Heart left ventricle (tissue), 16 donors: ENCODE measurements around the gene CCDC190. TPM values are rescaled to one million over a fixed set of nuclear protein-coding genes. Genes with fewer than 3 reads are reported as not detected.

ENCODE experiments used
- ATAC-seq, 4 donors: fragments of 200-7000 bp; cut with Tn5 transposase; one replicate each; pipeline ENCODE4 v1.9.1; 2020 to 2022; ENCODE audit warnings: moderate library complexity in 4 of 4, mild to moderate bottlenecking in 3 of 4, moderate number of reproducible peaks in 1 of 4
- DNase-seq, 5 donors: peaks; one replicate each; pipeline ENCODE4 v3.0.0-alpha.2; 2020
- H3K27ac ChIP-seq, 12 donors: fragments of 200-600 bp; sonication (generic) in 4 of 12; one replicate each; pipeline versions ENCODE4 v1.5.0 to v1.8.0; 2016 to 2022; ENCODE audit warnings: mild to moderate bottlenecking in 2 of 12
- H3K27me3 ChIP-seq, 9 donors: fragments of 200-600 bp; sonication (generic) in 2 of 9; one replicate each; pipeline versions ENCODE4 v1.5.1 to v1.8.0; 2016 to 2022; ENCODE audit warnings: mild to moderate bottlenecking in 3 of 9
- H3K36me3 ChIP-seq, 9 donors: fragments of 200-600 bp; sonication (generic) in 2 of 9; one replicate each; pipeline versions ENCODE4 v1.5.0 to v1.8.0; 2018 to 2022; ENCODE audit warnings: mild to moderate bottlenecking in 2 of 9
- H3K4me1 ChIP-seq, 12 donors: fragments of 200-600 bp; sonication (generic) in 4 of 12; one replicate each; pipeline versions ENCODE4 v1.5.0 to v1.8.0; 2016 to 2022; ENCODE audit warnings: mild to moderate bottlenecking in 3 of 12
- H3K4me3 ChIP-seq, 12 donors: fragments of 200-600 bp; sonication (generic) in 4 of 12; one replicate each; pipeline versions ENCODE4 v1.5.0 to v1.8.0; 2017 to 2022; ENCODE audit warnings: mild to moderate bottlenecking in 9 of 12, moderate library complexity in 4 of 12
- H3K9me3 ChIP-seq, 12 donors: fragments of 200-600 bp; sonication (generic) in 4 of 12; one replicate each; pipeline versions ENCODE4 v1.5.0 to v1.8.0; 2016 to 2022; ENCODE audit warnings: mild to moderate bottlenecking in 1 of 12
- CTCF ChIP-seq, 12 donors: fragments of 200-600 bp; sonication (generic) in 4 of 12; IDR thresholded peaks; one replicate each; pipeline versions ENCODE4 v1.5.0 to v1.8.0; 2018 to 2022; ENCODE audit warnings: antibody characterized with exemption in 12 of 12, mild to moderate bottlenecking in 5 of 12
- POLR2A ChIP-seq, 2 donors: fragments of 450-650 bp; IDR thresholded peaks; one replicate each; pipeline ENCODE4 v1.6.1; 2017; ENCODE audit warnings: antibody characterized with exemption in 2 of 2, mild to moderate bottlenecking in 2 of 2, moderate library complexity in 2 of 2
- WGBS, 4 donors: extraction: QIAGEN DNeasy Blood & Tissue Kit in 2 of 4; methylation state at CpG; one replicate each; pipeline versions ENCODE4 v1.1.5 to v1.1.7; 2013 to 2018; 5-methylcytosine and 5-hydroxymethylcytosine counted together
- intact Hi-C, 10 donors: fragments of 100-400 bp; cut with DNase I; formaldehyde crosslinking; loops; one replicate each; pipeline versions ENCODE4 v1.11.1 to v1.14.2; 2022
- polyA plus RNA-seq, 2 donors: library from polyadenylated mRNA; stranded (reverse); fragments of 200-250 nt; gene quantifications; one replicate each; pipeline ENCODE4 v1.2.3, GENCODE V29; 2013
- total RNA-seq, 9 donors: library from RNA; depleted of rRNA in 2 of 9; stranded (reverse); fragments of >200 nt in 2 of 9; fragmentation: NEBNext Ultra II Directional in 3 of 9; extraction: Animal tissue kit (Norgen Biotek cat#: 25700) in 3 of 9; gene quantifications; one replicate each; pipeline versions ENCODE4 v1.1.0 to v1.2.4, GENCODE V29; 2016 to 2023
- donor health status: ischemic (EF 13 %, LVEDD 7.1; RV severe dilation, severe dysfunction).
- donor health status: healthy with polysubstance abuse.
- donor health status: DM: no; HTN: yes; CAD: no.
- donor health status: DM: no; HTN: no; CAD: no.
- donor health status: ischemic (EF 25% LVEDD 6.9; RV normal size, moderate dysfunction).
- donor health status: ischemic (EF 25% LVEDD 5.7; RV mildly dilated, moderate dysfunction).
- donor health status: healthy.
- donor health status: DM: yes; HTN: yes; CAD: no.
- donor health status: ischemic (EF 35%, LVEDD 5.7; RV mildly dilated, moderate dysfunction).
- donor health status: nonischemic (EF 11% LVEDD 7.7; RV severe dilation, severe dysfunction).
- donor health status: DM: yes; HTN: yes; CAD: no.
- donor health status: PGD.
- donor health status: ischemic (EF 29% LVEDD 5.4; RV normal size, mild dysfunction).
- donor health status: nonischemic (EF 23%, LVEDD 6.1; RV moderate dilation, normal function).

Gene CCDC190
- total and polyA plus RNA-seq, 11 donors = 0.06 to 1.2 (median 0.32) TPM; not detected in 3

DNA sequence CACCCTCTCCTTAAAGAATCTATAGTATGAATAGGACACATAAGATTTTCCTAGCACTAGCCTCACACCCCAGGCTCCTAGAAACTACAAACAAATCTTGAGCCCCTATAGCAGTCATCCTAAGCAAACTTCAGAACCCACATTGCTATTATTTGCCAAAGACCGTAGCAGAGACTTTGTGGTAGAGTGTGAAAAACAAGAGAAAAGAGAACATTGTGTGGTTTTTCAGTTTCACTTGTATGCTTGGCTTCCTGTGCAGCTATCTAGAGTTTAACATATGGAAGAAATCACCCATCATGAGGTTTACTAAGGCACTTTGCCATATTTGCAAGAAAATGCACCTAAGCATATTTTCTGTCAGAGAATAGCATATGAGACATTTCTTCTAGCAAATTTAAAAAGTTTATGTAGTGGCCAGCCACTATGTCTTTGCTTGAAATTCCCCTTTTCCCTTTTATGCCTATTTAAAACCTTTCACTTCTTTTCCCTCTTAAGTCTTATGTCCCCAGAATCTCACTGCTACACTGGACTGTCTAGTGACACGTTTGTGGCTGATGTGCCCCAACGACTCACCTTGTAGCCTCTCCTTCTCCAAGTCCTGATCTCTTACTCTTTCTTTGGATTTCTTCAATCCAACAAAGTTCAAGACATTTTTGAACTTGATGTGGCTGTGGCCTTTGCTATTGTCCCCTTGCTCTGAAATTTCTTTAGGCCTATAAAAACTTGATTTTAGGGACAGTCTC, 25.6 kb downstream of the CCDC190 start:
- Histone ChIP-seq H3K36me3 (no peaks in the 10 kb centered on the region), H3K4me1 (no peaks in the 10 kb centered on the region), H3K4me3 (no peak overlapping the region), H3K27me3 (no peaks in the 10 kb centered on the region), H3K27ac (no peak overlapping the region), H3K9me3 (peaks cover 0 to 19% (median 4%) of the 10 kb centered on the region in 12 donors)
- no peak for ATAC-seq
- intact Hi-C loops = no loop called here
- no peak for TF ChIP-seq POLR2A (IDR thresholded peaks at IDR 0.05)
- no peak for TF ChIP-seq CTCF (IDR thresholded peaks at IDR 0.05)
- 49 to 62% (median 53%) methylated on average over 3 of the region's 3 CpGs for WGBS, 4 donors
- no peak for DNase-seq

- Histone ChIP-seq H3K4me3 (no peak overlapping the region), H3K27me3 (no peaks in the 10 kb centered on the region), H3K27ac (no peak overlapping the region), H3K4me1 (no peaks in the 10 kb centered on the region), H3K36me3 (no peaks in the 10 kb centered on the region), H3K9me3 (no peaks in the 10 kb centered on the region)
- 70 to 90% (median 85%) methylated on average over 3 of the region's 3 CpGs for WGBS, 4 donors
- no peak for ATAC-seq
- TF ChIP-seq POLR2A (IDR thresholded peaks at IDR 0.05) (no peak), CTCF (IDR thresholded peaks at IDR 0.05) (no peak)
- intact Hi-C loops = no loop called here
- no peak for DNase-seq
Measured at GRCh38 chr1:162832470-162832869, 28.5 kb downstream of the CCDC190 start.

GRCh38 chr1:162829268-162829667, 31.7 kb downstream of the CCDC190 start:
- Histone ChIP-seq H3K27ac (no peak overlapping the region), H3K4me3 (no peak overlapping the region), H3K27me3 (peaks cover 0 to 13% (median 0%) of the 10 kb centered on the region in 9 donors), H3K4me1 (no peaks in the 10 kb centered on the region), H3K9me3 (no peaks in the 10 kb centered on the region), H3K36me3 (no peaks in the 10 kb centered on the region)
- ATAC-seq (no peak), DNase-seq (no peak)
- intact Hi-C loops = no loop called here
- TF ChIP-seq POLR2A (IDR thresholded peaks at IDR 0.05) (no peak), CTCF (IDR thresholded peaks at IDR 0.05) (no peak)
- 91 to 96% (median 94%) methylated on average over 1 of the region's 1 CpG for WGBS, 4 donors

- 58 to 67% (median 62%) methylated on average over 2 of the region's 2 CpGs for WGBS, 4 donors
- no peaks in the 10 kb centered on the region for H3K9me3 ChIP-seq
- TF ChIP-seq POLR2A (IDR thresholded peaks at IDR 0.05) (no peak), CTCF (IDR thresholded peaks at IDR 0.05) (no peak)
- H3K4me1 ChIP-seq = peaks cover 0 to 13% (median 0%) of the 10 kb centered on the region in 12 donors
- intact Hi-C loops = no loop called here
- no peaks in the 10 kb centered on the region for H3K36me3 ChIP-seq
- no peak overlapping the region for H3K4me3 ChIP-seq
- no peak for DNase-seq
- no peak for ATAC-seq
- no peak overlapping the region for H3K27ac ChIP-seq
- H3K27me3 ChIP-seq = peaks cover 0 to 29% (median 9%) of the 10 kb centered on the region in 9 donors
Measured at GRCh38 chr1:162823771-162824525, 37.0 kb downstream of the CCDC190 start.
